DOHH2 (cell line): Measurements from ENCODE around the gene OR4K2.

Source experiments
- CTCF ChIP-seq: fragments of 200-600 bp; sonication (generic); IDR thresholded peaks from one replicate; pipeline ENCODE4 v1.5.1; 2014; ENCODE audit warnings: antibody characterized with exemption, mild to moderate bottlenecking, low read depth, low read length; ENCODE audit not compliant: poor library complexity, severe bottlenecking
- EZH2phosphoT487 ChIP-seq: fragments of 200-600 bp; sonication (generic); IDR thresholded peaks from 2 replicates; pipeline ENCODE4 v1.6.1; 2017; ENCODE audit warnings: borderline replicate concordance, mild to moderate bottlenecking, antibody characterized with exemption, low read length, moderate library complexity, mixed read lengths

- TF ChIP-seq CTCF (no peak), EZH2phosphoT487 (no peak)
Measured at GRCh38 chr14:19873178-19873577, 1.8 kb upstream of the OR4K2 start.
